Measurements from ENCODE around the gene TMEM243. TPM values are rescaled to one million over a fixed set of nuclear protein-coding genes. Genes with fewer than 3 reads are reported as not detected.
A peak's percentile ranks its signal among the peaks of the same experiment; 100 is the strongest.

The TMEM243 gene
- total RNA-seq, 2 experiments from 2014 or later: 158 to 161 TPM

DNA sequence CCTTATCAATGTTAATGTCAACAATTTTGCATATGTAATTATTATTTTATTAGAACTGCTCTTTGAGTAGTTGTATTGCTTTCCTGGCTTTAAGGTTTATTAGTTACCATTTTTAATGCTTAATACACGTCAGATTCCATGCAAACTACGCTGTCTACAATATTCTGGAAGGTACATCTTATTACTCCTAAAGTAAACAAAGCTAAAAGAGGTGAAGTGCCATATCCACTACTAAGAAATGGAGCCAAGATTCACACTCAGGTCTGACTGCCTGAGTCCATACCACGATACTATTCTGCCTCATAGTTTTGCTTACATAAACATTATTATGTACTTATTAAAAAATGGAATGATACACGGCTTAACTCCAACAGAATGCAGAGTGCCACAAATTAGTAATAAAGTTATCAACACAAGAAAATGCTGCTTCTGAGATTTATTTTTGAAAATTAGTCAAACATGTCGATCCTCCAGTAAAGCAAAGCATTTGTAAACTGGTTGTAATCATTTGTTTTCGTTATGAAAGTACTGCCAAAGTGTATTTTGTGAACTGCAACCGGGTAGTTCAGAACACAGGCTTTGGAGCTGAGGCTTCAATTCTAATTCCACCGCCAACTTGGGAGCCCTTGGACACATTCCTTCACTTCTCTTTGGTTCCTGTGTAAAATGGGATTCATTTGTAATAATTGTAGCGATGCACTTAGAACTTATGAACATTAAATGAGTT, 68.4 kb downstream of the TMEM243 start:
- DNase-seq (no peak), ATAC-seq (ENCODE audit: poor library complexity) (no peak)
- H3K36me3 ChIP-seq (ENCODE audit: insufficient read depth, low read length): peaks cover 2% of the 10 kb centered on the region
- intact Hi-C loops (cut with DNase I, micrococcal nuclease): loop anchor here in 1 of 2 experiments (5.0 kb wide), 2 partner anchors 94 to 201 kb away; partner anchors contain the start of gene ELAPOR2
- CTCF ChIA-PET: interaction anchor here (1.3 to 3.4 kb wide), 3 partner anchors 32 to 92 kb away, joined by 3 to 12 read pairs (median 12); partner anchors contain the start of genes ELAPOR2 and TMEM243
- POLR2A ChIA-PET: interaction anchor here (0.6 to 7.2 kb wide), 10 partner anchors 8 to 277 kb away, joined by 4 to 357 read pairs (median 10); partner anchors contain the start of genes CROT and TMEM243
- Mint-ChIP-seq H3K36me3 (ENCODE audit: low read depth) (peaks cover 27% of the 10 kb centered on the region), H3K27ac (peak overlapping the region; percentile 97), H3K27me3 (no peaks in the 10 kb centered on the region), H3K4me1 (ENCODE audit: low read depth) (peaks cover 43% of the 10 kb centered on the region), H3K4me3 (peak overlapping the region; percentile 96), H3K9me3 (no peaks in the 10 kb centered on the region)
- H3K4me3 ChIP-seq (ENCODE audit: low read length): peak overlapping the region; percentile 74
- peaks cover 9% of the 10 kb centered on the region for H3K4me1 ChIP-seq (ENCODE audit: insufficient read depth, low read length)
- TF ChIP-seq, protein P1, sequence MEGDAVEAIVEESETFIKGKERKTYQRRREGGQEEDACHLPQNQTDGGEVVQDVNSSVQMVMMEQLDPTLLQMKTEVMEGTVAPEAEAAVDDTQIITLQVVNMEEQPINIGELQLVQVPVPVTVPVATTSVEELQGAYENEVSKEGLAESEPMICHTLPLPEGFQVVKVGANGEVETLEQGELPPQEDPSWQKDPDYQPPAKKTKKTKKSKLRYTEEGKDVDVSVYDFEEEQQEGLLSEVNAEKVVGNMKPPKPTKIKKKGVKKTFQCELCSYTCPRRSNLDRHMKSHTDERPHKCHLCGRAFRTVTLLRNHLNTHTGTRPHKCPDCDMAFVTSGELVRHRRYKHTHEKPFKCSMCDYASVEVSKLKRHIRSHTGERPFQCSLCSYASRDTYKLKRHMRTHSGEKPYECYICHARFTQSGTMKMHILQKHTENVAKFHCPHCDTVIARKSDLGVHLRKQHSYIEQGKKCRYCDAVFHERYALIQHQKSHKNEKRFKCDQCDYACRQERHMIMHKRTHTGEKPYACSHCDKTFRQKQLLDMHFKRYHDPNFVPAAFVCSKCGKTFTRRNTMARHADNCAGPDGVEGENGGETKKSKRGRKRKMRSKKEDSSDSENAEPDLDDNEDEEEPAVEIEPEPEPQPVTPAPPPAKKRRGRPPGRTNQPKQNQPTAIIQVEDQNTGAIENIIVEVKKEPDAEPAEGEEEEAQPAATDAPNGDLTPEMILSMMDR (IDR thresholded peaks at IDR 0.05): no peak
- peak overlapping the region; percentile 87 to 90 for H3K27ac ChIP-seq (ENCODE audit: low read depth in 1 of 2, low read length in 2 of 2)
- no peaks in the 10 kb centered on the region for H3K27me3 ChIP-seq (ENCODE audit: control insufficient read depth in 1 of 2, insufficient read depth in 2 of 2, low read length in 2 of 2)
- H3K9me3 ChIP-seq (ENCODE audit: control insufficient read depth in 1 of 2, insufficient read depth in 1 of 2, low read length in 2 of 2): peaks cover 0 to 5% of the 10 kb centered on the region in 2 experiments

DNA sequence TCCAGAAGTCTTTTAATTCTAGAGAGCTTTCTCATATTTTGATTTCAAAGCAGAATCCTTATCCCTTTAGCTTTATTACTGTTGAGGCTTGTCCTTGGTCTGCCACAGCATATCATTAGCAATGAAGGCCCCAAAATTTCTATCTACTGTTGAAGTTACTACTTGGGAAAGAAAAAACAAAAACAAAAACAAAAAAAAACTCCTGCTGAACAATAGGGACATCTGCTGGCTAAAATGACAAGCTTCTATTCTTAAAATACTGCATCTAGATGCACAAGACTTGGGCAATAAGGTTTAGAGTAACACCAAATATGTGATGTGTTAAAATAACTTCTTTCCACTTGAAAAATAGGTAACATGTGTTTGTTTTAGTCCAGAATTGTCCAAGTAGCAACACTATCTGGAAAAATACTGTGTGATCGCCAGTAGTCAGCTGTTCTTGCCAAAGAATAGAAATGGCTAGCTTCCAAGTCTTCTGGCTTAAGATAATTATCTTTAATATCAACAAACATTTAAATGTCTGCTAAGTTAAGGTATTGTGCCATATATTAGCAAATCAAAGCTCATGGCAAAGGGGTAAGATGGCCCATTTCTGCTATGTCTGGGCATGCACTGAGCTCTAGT, 71.1 kb downstream of the TMEM243 start:
- intact Hi-C loops (cut with DNase I, micrococcal nuclease): loop anchor here (1.0 to 10.0 kb wide), 4 partner anchors 209 to 726 kb away; partner anchors contain the start of genes DBF4 (in 1 of the 2) and SLC25A40 (in 1 of the 2)
- no peak overlapping the region for H3K4me3 ChIP-seq (ENCODE audit: low read length)
- peaks cover 0 to 5% of the 10 kb centered on the region in 2 experiments for H3K9me3 ChIP-seq (ENCODE audit: control insufficient read depth in 1 of 2, insufficient read depth in 1 of 2, low read length in 2 of 2)
- TF ChIP-seq, protein P1 (IDR thresholded peaks at IDR 0.05): peak; percentile 55
- ChIA-PET CTCF (interaction anchor here (0.8 to 2.0 kb wide), 13 partner anchors 10 to 234 kb away, joined by 3 to 18 read pairs (median 3); partner anchors contain the start of genes ELAPOR2 and TMEM243), POLR2A (interaction anchor here (1.0 to 2.2 kb wide), 3 partner anchors 72 to 728 kb away, joined by 3 to 13 read pairs (median 4); partner anchors contain the start of genes DBF4 and TMEM243)
- H3K4me1 Mint-ChIP-seq (ENCODE audit: low read depth): peaks cover 16% of the 10 kb centered on the region
- H3K27me3 ChIP-seq (ENCODE audit: control insufficient read depth in 1 of 2, insufficient read depth in 2 of 2, low read length in 2 of 2): no peaks in the 10 kb centered on the region
- H3K36me3 Mint-ChIP-seq (ENCODE audit: low read depth): peaks cover 15% of the 10 kb centered on the region
- no peak overlapping the region for H3K27ac ChIP-seq (ENCODE audit: low read depth in 1 of 2, low read length in 2 of 2)
- no peak overlapping the region for H3K27ac Mint-ChIP-seq
- no peaks in the 10 kb centered on the region for H3K36me3 ChIP-seq (ENCODE audit: insufficient read depth, low read length)
- ATAC-seq (ENCODE audit: poor library complexity) (no peak), DNase-seq (peak in 3 of 14 experiments; percentile 41 to 49 (median 49))
- no peaks in the 10 kb centered on the region for H3K9me3 Mint-ChIP-seq
- no peaks in the 10 kb centered on the region for H3K27me3 Mint-ChIP-seq
- no peak overlapping the region for H3K4me3 Mint-ChIP-seq
- peaks cover 6% of the 10 kb centered on the region for H3K4me1 ChIP-seq (ENCODE audit: insufficient read depth, low read length)

DNA sequence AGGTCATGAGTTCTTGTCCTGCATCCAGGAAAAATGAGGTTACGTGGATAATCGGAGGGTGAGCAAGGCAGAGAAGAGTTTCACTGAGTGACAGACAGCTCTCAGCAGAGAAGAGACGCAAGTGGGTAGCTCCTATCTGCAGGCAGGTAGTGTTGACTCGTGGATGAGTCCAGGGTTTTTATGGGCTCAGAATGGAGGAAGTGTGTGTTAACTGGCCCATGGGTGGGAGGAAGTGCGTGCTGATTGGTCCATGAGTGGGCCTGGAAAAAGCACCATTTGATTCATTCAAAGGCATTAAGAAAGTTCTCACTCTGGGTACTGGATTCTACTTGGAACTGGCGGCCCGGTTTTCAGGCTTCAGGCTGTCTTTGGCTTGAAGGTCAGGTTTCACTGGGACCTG, 72.0 kb downstream of the TMEM243 start:
- CTCF ChIA-PET: interaction anchor here (1.2 to 2.0 kb wide), 3 partner anchors 12 to 221 kb away, joined by 3 to 18 read pairs (median 8); partner anchors contain the start of gene TMEM243
- Histone ChIP-seq H3K9me3 (ENCODE audit: control insufficient read depth in 1 of 2, insufficient read depth in 1 of 2, low read length in 2 of 2) (peaks cover 0 to 5% of the 10 kb centered on the region in 2 experiments), H3K4me3 (ENCODE audit: low read length) (no peak overlapping the region), H3K27me3 (ENCODE audit: control insufficient read depth in 1 of 2, insufficient read depth in 2 of 2, low read length in 2 of 2) (no peaks in the 10 kb centered on the region), H3K4me1 (ENCODE audit: insufficient read depth, low read length) (peaks cover 6% of the 10 kb centered on the region), H3K36me3 (ENCODE audit: insufficient read depth, low read length) (no peaks in the 10 kb centered on the region), H3K27ac (ENCODE audit: low read depth in 1 of 2, low read length in 2 of 2) (no peak overlapping the region)
- DNase-seq: no peak
- TF ChIP-seq, protein P1 (IDR thresholded peaks at IDR 0.05): no peak
- H3K9me3 Mint-ChIP-seq: no peaks in the 10 kb centered on the region
- peaks cover 8% of the 10 kb centered on the region for H3K4me1 Mint-ChIP-seq (ENCODE audit: low read depth)
- no peak overlapping the region for H3K27ac Mint-ChIP-seq
- POLR2A ChIA-PET: interaction anchor here (1.2 to 2.2 kb wide), 2 partner anchors 73 to 729 kb away, joined by 3 to 13 read pairs; partner anchors contain the start of genes DBF4 and TMEM243
- H3K27me3 Mint-ChIP-seq: no peaks in the 10 kb centered on the region
- intact Hi-C loops (cut with DNase I, micrococcal nuclease): loop anchor here in 1 of 2 experiments (10.0 kb wide), 1 partner anchor 727 kb away; the partner anchor contains the start of genes DBF4 and SLC25A40
- no peak overlapping the region for H3K4me3 Mint-ChIP-seq
- H3K36me3 Mint-ChIP-seq (ENCODE audit: low read depth): peaks cover 6% of the 10 kb centered on the region
- no peak for ATAC-seq (ENCODE audit: poor library complexity)
